ENCODE measurements around the gene OTOG.
A peak's percentile ranks its signal among the peaks of the same experiment; 100 is the strongest.
"Not testable (repeated sequence)": the region's sequence is repeated elsewhere in the genome, so short reads cannot be mapped to it uniquely, and the experiment has no call there.

The OTOG gene

GRCh38 chr11:17613983-17614382, 66.9 kb downstream of the OTOG start:
- H3K27ac ChIP-seq: no peak overlapping the region
- no peak for TF ChIP-seq ZFX (IDR thresholded peaks at IDR 0.05; ENCODE audit: borderline replicate concordance)
- TF ChIP-seq CTCF (IDR thresholded peaks at IDR 0.05): no peak

- not testable (repeated sequence) for H3K27ac ChIP-seq
Observed at GRCh38 chr11:17622711-17623110, 75.7 kb downstream of the OTOG start.

- TF ChIP-seq ZFX (IDR thresholded peaks at IDR 0.05; ENCODE audit: borderline replicate concordance): no peak
- no peak for TF ChIP-seq CTCF (IDR thresholded peaks at IDR 0.05)
- H3K27ac ChIP-seq: no peak overlapping the region
Observed at GRCh38 chr11:17629113-17629512, 82.1 kb downstream of the OTOG start.

- TF ChIP-seq ZFX (IDR thresholded peaks at IDR 0.05; ENCODE audit: borderline replicate concordance): no peak
- no peak for TF ChIP-seq CTCF (IDR thresholded peaks at IDR 0.05)
- no peak overlapping the region for H3K27ac ChIP-seq
Observed at GRCh38 chr11:17630936-17631335, 83.9 kb downstream of the OTOG start.

- peak; percentile 26 for TF ChIP-seq CTCF (IDR thresholded peaks at IDR 0.05)
- no peak for TF ChIP-seq ZFX (IDR thresholded peaks at IDR 0.05; ENCODE audit: borderline replicate concordance)
Observed at GRCh38 chr11:17631702-17632365, 84.8 kb downstream of the OTOG start.

GRCh38 chr11:17633279-17633986, 86.4 kb downstream of the OTOG start:
- H3K27ac ChIP-seq: no peak overlapping the region
- TF ChIP-seq CTCF (IDR thresholded peaks at IDR 0.05) (no peak), ZFX (IDR thresholded peaks at IDR 0.05; ENCODE audit: borderline replicate concordance) (no peak)

More at GRCh38 chr11:17631702-17632365, 84.8 kb downstream of the OTOG start:
- no peak overlapping the region for H3K27ac ChIP-seq

- H3K27ac ChIP-seq: no peak overlapping the region
- no peak for TF ChIP-seq CTCF (IDR thresholded peaks at IDR 0.05)
- no peak for TF ChIP-seq ZFX (IDR thresholded peaks at IDR 0.05; ENCODE audit: borderline replicate concordance)
Observed at GRCh38 chr11:17633987-17634775, 87.1 kb downstream of the OTOG start.

All from 22Rv1 (cell line).